ENCODE data around the gene CHFR.

DNA sequence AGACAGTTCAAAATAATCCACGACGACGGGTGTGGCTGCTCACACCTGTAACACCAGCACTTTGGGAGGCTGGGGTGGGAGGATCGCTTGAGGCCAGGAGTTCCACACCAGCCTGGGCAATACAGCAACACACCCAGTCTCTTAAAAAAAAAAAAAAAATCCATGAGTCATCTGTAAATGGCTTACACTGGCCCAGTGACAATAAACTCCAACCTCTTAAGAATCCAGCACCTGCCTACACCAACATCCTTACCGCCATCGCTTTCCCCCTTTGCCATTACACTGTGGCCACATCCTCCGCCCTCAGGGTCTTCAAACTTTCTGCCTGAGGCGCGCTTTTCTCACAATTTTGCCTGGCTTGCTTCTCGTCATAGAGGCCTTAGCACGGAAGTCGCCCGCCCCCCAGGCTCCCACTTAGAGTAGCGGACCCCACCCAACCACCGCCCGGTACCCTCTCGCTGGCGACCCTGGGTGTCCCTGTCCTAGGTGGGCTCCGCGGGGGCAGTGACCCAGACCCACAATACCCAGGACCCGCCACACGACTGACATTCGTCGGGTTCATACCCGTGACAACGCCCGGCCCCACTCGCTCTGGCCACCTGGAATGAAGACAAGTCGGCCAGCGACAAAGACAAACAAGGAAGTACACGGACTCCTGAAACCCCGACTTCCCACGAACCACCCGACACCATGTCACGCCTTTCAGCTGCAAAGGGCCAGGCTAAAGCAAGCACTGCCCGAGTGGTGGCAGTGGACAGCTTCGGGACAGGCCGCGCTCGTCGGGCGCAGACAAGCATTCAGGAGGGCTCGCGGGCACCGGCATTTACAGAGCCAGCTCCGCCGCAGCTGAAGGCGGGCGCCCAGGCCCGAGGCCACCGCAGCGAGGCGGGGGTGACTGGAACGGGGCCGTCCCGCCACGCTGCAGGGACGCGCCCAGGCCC is 59.4 kb downstream of the CHFR start:
- TF ChIP-seq POLR2AphosphoS5 (IDR thresholded peaks at IDR 0.05; ENCODE audit: low read depth, low read length), result peak; percentile 12; the same call in 1 of the 2 replicates
- no peak; the same call in 1 of the 2 replicates for TF ChIP-seq POLR2A (IDR thresholded peaks at IDR 0.05; ENCODE audit: low read depth, low read length)
- no peak for TF ChIP-seq TAF1 (IDR thresholded peaks at IDR 0.05; ENCODE audit: low read depth, low read length)
- no peak for TF ChIP-seq PAX5 (IDR thresholded peaks at IDR 0.05; ENCODE audit: insufficient read depth, low read length, severe bottlenecking)

All from GM12891 (cell line).